Muscle layer of colon (tissue), 2 donors: Measurements from ENCODE around the gene KDM4B.
"Not testable (repeated sequence)": the region's sequence is repeated elsewhere in the genome, so short reads cannot be mapped to it uniquely, and the experiment has no call there.

ENCODE experiments used
- H3K27ac ChIP-seq: one replicate; pipeline ENCODE4 v1.7.0; 2013; ENCODE audit warnings: low read depth, mild to moderate bottlenecking, low read length, moderate library complexity
- H3K27me3 ChIP-seq, 2 donors: one replicate each; pipeline ENCODE4 v1.7.0; 2013; ENCODE audit warnings: low read length in 2 of 2, mild to moderate bottlenecking in 2 of 2; ENCODE audit not compliant: insufficient read depth in 2 of 2, control insufficient read depth in 1 of 2
- H3K36me3 ChIP-seq: one replicate; pipeline ENCODE4 v1.7.0; 2013; ENCODE audit warnings: mild to moderate bottlenecking, low read length; ENCODE audit not compliant: insufficient read depth
- H3K4me1 ChIP-seq: one replicate; pipeline ENCODE4 v1.7.0; 2013; ENCODE audit warnings: mild to moderate bottlenecking, low read length; ENCODE audit not compliant: insufficient read depth
- H3K4me3 ChIP-seq, 2 donors: one replicate each; pipeline ENCODE4 v1.7.0; 2013; ENCODE audit warnings: low read length in 2 of 2, low read depth in 1 of 2, mild to moderate bottlenecking in 1 of 2, moderate library complexity in 1 of 2
- H3K9ac ChIP-seq: one replicate; pipeline ENCODE4 v1.7.0; 2013; ENCODE audit warnings: low read length
- H3K9me3 ChIP-seq: one replicate; pipeline ENCODE4 v1.7.0; 2013; ENCODE audit warnings: mild to moderate bottlenecking, low read length
- donor health status: abdominal sarcoma.
- donor health status: Adenocarcinoma of cecum.

KDM4B gene

DNA sequence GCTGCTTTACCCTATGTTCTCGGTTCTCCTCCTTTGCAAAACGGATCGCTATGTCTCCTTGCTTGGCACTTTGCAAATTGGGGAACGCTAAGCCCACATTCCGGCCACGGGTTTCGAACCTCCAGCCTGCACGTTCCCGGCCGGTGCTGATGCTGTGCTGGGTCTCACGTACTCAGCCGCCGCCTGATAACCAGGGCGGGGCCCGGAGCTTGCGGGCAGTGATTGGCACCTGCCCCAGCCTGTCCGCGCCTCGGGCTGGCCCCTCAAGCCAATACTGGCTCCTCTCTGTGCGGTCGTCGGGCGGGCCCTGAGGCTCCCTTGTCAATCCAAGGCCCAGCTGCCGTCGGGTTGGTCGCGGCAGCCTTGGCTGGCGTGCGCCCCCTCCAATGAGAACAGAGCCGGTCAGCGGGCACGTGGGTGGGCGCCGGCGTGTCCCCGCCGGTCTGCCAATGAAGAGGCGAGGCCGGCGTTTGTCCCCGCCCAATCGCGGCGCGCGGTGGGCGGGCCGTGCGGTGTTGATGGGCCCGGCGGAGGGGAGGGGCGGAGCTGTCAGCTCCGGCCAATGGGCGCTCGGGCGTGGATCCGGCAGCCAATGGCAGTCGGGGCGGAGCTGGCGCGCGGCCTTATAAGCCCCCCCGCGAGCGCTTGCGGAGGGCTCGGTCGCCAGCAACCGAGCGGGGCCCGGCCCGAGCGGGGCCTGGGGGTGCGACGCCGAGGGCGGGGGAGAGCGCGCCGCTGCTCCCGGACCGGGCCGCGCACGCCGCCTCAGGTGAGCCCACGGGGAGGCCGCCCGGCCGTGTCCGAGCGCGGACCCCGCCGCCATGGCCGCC lies at the start of gene KDM4B:
Gene KDM4B (plus strand): TSS at position 652 of the 830 bp plus-strand sequence. CDS start 63,778 bp downstream, outside the sequence.
- Histone ChIP-seq H3K9ac (peak within 1 kb of the TSS; percentile 40), H3K27ac (peak within 1 kb of the TSS; percentile 71), H3K4me1 (peaks cover 30% of the 10 kb centered on the region), H3K27me3 (no peaks in the 10 kb centered on the region), H3K4me3 (peak within 1 kb of the TSS; percentile 57 to 75), H3K9me3 (no peaks in the 10 kb centered on the region), H3K36me3 (no peaks in the 10 kb centered on the region)

- H3K9me3 ChIP-seq, result no peaks in the 10 kb centered on the region
These were observed 46.2 kb upstream of the KDM4B start for GRCh38 chr19:4922530-4923275.

GRCh38 chr19:4923276-4923747 lies 45.6 kb upstream of the KDM4B start:
- Histone ChIP-seq H3K27ac (no peak overlapping the region), H3K9ac (no peak overlapping the region), H3K27me3 (no peaks in the 10 kb centered on the region), H3K4me3 (no peak overlapping the region), H3K4me1 (no peaks in the 10 kb centered on the region), H3K9me3 (no peaks in the 10 kb centered on the region), H3K36me3 (no peaks in the 10 kb centered on the region)

More at GRCh38 chr19:4922530-4923275, 46.2 kb upstream of the KDM4B start:
- no peak overlapping the region for H3K9ac ChIP-seq
- H3K36me3 ChIP-seq, result no peaks in the 10 kb centered on the region
- no peaks in the 10 kb centered on the region for H3K4me1 ChIP-seq
- no peaks in the 10 kb centered on the region for H3K27me3 ChIP-seq
- no peak overlapping the region for H3K4me3 ChIP-seq
- H3K27ac ChIP-seq, result no peak overlapping the region

- H3K4me3 ChIP-seq, result no peak overlapping the region
- no peaks in the 10 kb centered on the region for H3K4me1 ChIP-seq
- H3K27me3 ChIP-seq, result no peaks in the 10 kb centered on the region
- H3K9ac ChIP-seq, result no peak overlapping the region
- H3K9me3 ChIP-seq, result no peaks in the 10 kb centered on the region
- no peaks in the 10 kb centered on the region for H3K36me3 ChIP-seq
- H3K27ac ChIP-seq, result no peak overlapping the region
These were observed 39.7 kb upstream of the KDM4B start for GRCh38 chr19:4929186-4929585.

- H3K9me3 ChIP-seq, result no peaks in the 10 kb centered on the region
- no peak overlapping the region for H3K4me3 ChIP-seq
- no peak overlapping the region for H3K9ac ChIP-seq
- no peaks in the 10 kb centered on the region for H3K27me3 ChIP-seq
- H3K27ac ChIP-seq, result no peak overlapping the region
- no peaks in the 10 kb centered on the region for H3K4me1 ChIP-seq
- H3K36me3 ChIP-seq, result no peaks in the 10 kb centered on the region
These were observed 38.2 kb upstream of the KDM4B start for GRCh38 chr19:4930664-4931063.

- no peaks in the 10 kb centered on the region for H3K4me1 ChIP-seq
- H3K4me3 ChIP-seq, result no peak overlapping the region
- no peaks in the 10 kb centered on the region for H3K9me3 ChIP-seq
- H3K27me3 ChIP-seq, result no peaks in the 10 kb centered on the region
- H3K36me3 ChIP-seq, result no peaks in the 10 kb centered on the region
- no peak overlapping the region for H3K9ac ChIP-seq
- no peak overlapping the region for H3K27ac ChIP-seq
These were observed 36.2 kb upstream of the KDM4B start for GRCh38 chr19:4932711-4933110.

DNA sequence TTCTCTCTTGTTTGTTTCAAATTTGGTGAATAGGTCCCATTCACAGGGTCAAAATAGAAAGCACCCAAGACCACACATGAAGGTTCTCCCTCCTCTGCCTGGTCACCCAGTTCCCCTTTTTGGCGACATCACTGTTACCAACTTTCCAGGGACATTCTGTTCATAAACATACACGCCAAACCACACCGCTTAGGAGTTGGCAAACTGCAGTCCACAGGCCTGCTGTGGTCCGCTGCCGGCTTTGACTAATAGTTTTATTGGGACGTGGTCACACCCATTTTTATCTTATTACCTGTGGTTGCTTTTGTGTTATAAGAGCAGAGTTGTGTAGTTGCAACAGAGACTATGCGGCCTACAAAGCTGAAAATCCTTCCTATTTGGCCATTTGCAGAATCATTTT lies 35.4 kb upstream of the KDM4B start:
- Histone ChIP-seq H3K4me3 (no peak overlapping the region), H3K9me3 (no peaks in the 10 kb centered on the region), H3K36me3 (no peaks in the 10 kb centered on the region), H3K9ac (no peak overlapping the region), H3K27ac (no peak overlapping the region), H3K27me3 (no peaks in the 10 kb centered on the region), H3K4me1 (no peaks in the 10 kb centered on the region)

GRCh38 chr19:4935444-4935843 lies 33.5 kb upstream of the KDM4B start:
- no peak overlapping the region for H3K27ac ChIP-seq
- no peak overlapping the region for H3K4me3 ChIP-seq
- H3K9ac ChIP-seq, result no peak overlapping the region
- no peaks in the 10 kb centered on the region for H3K27me3 ChIP-seq
- H3K9me3 ChIP-seq, result no peaks in the 10 kb centered on the region
- H3K36me3 ChIP-seq, result no peaks in the 10 kb centered on the region
- no peaks in the 10 kb centered on the region for H3K4me1 ChIP-seq

DNA sequence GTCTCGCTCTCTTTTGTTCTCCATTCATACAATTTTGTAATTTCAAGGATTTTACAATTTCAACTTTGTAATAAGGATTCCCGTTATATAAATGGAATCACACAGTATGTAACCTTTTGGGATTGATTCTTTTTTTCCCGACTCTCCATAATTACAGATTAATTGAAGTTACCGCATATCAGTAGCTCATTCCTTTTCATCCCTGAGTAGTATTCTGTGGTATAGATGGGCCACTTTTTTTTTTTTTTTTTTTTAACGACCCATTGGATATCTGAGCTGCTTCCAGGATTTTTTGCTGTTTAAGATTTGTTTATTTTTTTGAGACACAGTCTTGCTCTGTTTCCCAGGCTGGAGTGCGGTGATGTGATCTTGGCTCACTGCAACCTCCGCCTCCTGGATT lies 31.9 kb upstream of the KDM4B start:
- Histone ChIP-seq H3K27ac (no peak overlapping the region), H3K36me3 (no peaks in the 10 kb centered on the region), H3K9ac (no peak overlapping the region), H3K4me3 (no peak overlapping the region), H3K27me3 (no peaks in the 10 kb centered on the region), H3K9me3 (no peaks in the 10 kb centered on the region), H3K4me1 (no peaks in the 10 kb centered on the region)

- not testable (repeated sequence) for H3K4me3 ChIP-seq, H3K4me1 ChIP-seq, H3K27me3 ChIP-seq, H3K36me3 ChIP-seq, H3K9me3 ChIP-seq, H3K9ac ChIP-seq, H3K27ac ChIP-seq
These were observed 30.5 kb upstream of the KDM4B start for GRCh38 chr19:4938461-4938860.

DNA sequence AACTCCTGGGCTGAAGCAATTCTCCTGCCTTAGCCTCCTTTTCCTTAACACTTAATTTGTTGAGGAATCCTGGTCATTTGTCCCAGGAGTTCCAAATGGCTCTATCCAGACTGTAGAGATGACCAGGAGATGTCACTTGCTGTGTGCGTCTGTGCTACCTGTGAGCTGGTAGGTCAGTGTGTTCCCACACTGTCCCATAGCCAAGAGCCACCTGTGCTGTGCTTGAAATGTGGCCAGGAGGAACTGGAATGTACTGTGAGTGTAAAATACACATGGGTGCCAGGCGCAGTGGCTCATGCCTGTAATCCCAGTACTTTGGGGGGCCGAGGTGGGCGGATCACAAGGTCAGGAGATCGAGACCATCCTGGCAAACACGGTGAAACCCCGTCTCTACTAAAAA lies 29.4 kb upstream of the KDM4B start:
- H3K36me3 ChIP-seq, result no peaks in the 10 kb centered on the region
- no peak overlapping the region for H3K4me3 ChIP-seq
- H3K9ac ChIP-seq, result no peak overlapping the region
- no peak overlapping the region for H3K27ac ChIP-seq
- H3K27me3 ChIP-seq, result no peaks in the 10 kb centered on the region
- H3K4me1 ChIP-seq, result no peaks in the 10 kb centered on the region
- no peaks in the 10 kb centered on the region for H3K9me3 ChIP-seq
